PC-3 (cell line): ENCODE data around the gene C22orf15. TPM values are rescaled to one million over a fixed set of nuclear protein-coding genes. Genes with fewer than 3 reads are reported as not detected.

Experiments
- ATAC-seq: fragments of 200-7000 bp; cut with Tn5 transposase; 2 replicates; pipeline ENCODE4 v1.9.1; 2020; ENCODE audit warnings: mild to moderate bottlenecking, moderate library complexity
- BruUV-seq: library from RNA; stranded (reverse); fragments of 400-500 nt; replicated peaks from 2 replicates; lab custom pipeline; 2021; lab: Mats Ljungman, UMichigan
- CTCF ChIA-PET: fragments of 300-600 bp; sonication (Branson Sonifier 250); formaldehyde crosslinking; loops from one replicate; lab custom pipeline; 2022; ENCODE audit warnings: antibody characterized with exemption; lab: Charles Lee
- POLR2A ChIA-PET: fragments of 300-600 bp; sonication (Branson Sonifier 250); formaldehyde crosslinking; loops from one replicate; lab custom pipeline; 2022; ENCODE audit warnings: antibody characterized with exemption; ENCODE audit not compliant: unreplicated experiment; lab: Charles Lee
- DNase-seq: peaks from one replicate; pipeline ENCODE4 v3.0.0-alpha.2; 2015
- H2AFZ ChIP-seq: fragments of 300-600 bp; sonication (generic); 2 replicates; pipeline ENCODE4 v1.6.0; 2016; ENCODE audit warnings: antibody characterized with exemption, low read length
- H3F3A ChIP-seq: fragments of 300-600 bp; sonication (generic); one replicate; pipeline ENCODE4 v1.6.0; 2017; ENCODE audit warnings: antibody characterized with exemption, low read length, control low read depth, mild to moderate bottlenecking; ENCODE audit not compliant: unreplicated experiment
- H3K27ac ChIP-seq: fragments of 300-600 bp; sonication (generic); 2 replicates; pipeline ENCODE4 v1.5.1; 2016; ENCODE audit warnings: mild to moderate bottlenecking, low read length
- H3K27me3 ChIP-seq: fragments of 300-600 bp; sonication (generic); 2 replicates; pipeline ENCODE4 v1.6.1; 2016; ENCODE audit warnings: low read length, mixed read lengths
- H3K36me3 ChIP-seq: fragments of 300-600 bp; sonication (generic); 2 replicates; pipeline ENCODE4 v1.6.1; 2016; ENCODE audit warnings: low read depth, mixed run types, low read length, mixed read lengths
- H3K4me1 ChIP-seq: fragments of 300-600 bp; sonication (generic); 2 replicates; pipeline ENCODE4 v1.5.1; 2016; ENCODE audit warnings: low read length; ENCODE audit not compliant: insufficient read depth
- H3K4me2 ChIP-seq: fragments of 300-600 bp; sonication (generic); 2 replicates; pipeline ENCODE4 v1.6.0; 2016; ENCODE audit warnings: low read length
- H3K4me3 ChIP-seq: fragments of 300-600 bp; sonication (generic); 2 replicates; pipeline ENCODE4 v1.5.1; 2016; ENCODE audit warnings: mild to moderate bottlenecking, low read length, mixed read lengths
- H3K79me2 ChIP-seq: fragments of 300-600 bp; sonication (generic); 2 replicates; pipeline ENCODE4 v1.6.1; 2017; ENCODE audit warnings: low read length, mixed read lengths
- H3K9ac ChIP-seq: fragments of 300-600 bp; sonication (generic); 2 replicates; pipeline ENCODE4 v1.6.0; 2016; ENCODE audit warnings: mild to moderate bottlenecking, low read length
- H3K9me2 ChIP-seq: fragments of 300-600 bp; sonication (generic); replicated peaks from 2 replicates; pipeline ENCODE4 v1.6.1; 2016; ENCODE audit warnings: mixed run types, low read length, mixed read lengths
- H3K9me3 ChIP-seq: fragments of 300-600 bp; sonication (generic); 2 replicates; pipeline ENCODE4 v1.6.1; 2016; ENCODE audit warnings: low read length, mixed read lengths
- H4K20me1 ChIP-seq: fragments of 300-600 bp; sonication (generic); 2 replicates; pipeline ENCODE4 v1.6.1; 2016; ENCODE audit warnings: low read length, mixed read lengths
- EZH2 ChIP-seq: fragments of 300-600 bp; sonication (generic); IDR thresholded peaks from one replicate; pipeline ENCODE4 v1.6.1; 2017; ENCODE audit warnings: antibody characterized with exemption, mild to moderate bottlenecking, low read length; ENCODE audit not compliant: unreplicated experiment
- EZH2phosphoT487 ChIP-seq: fragments of 300-600 bp; sonication (generic); IDR thresholded peaks from 2 replicates; pipeline ENCODE4 v1.6.1; 2018; ENCODE audit warnings: mild to moderate bottlenecking, antibody characterized with exemption, low read length, borderline replicate concordance
- intact Hi-C: fragments of 100-400 bp; cut with micrococcal nuclease; formaldehyde crosslinking; loops from 2 replicates; pipeline ENCODE4 v1.9.0; 2023
- total RNA-seq: library from RNA; depleted of rRNA; stranded (reverse); fragments of >200 nt; gene quantifications from 2 replicates; pipeline ENCODE4 v1.2.3, GENCODE V29; 2014
- TF ChIP-seq, protein P1 (sequence below): fragments of 300-600 bp; sonication (generic); conservative IDR thresholded peaks from 2 replicates; pipeline ENCODE4 v1.5.1; 2017; ENCODE audit warnings: antibody characterized with exemption, low read depth, mild to moderate bottlenecking, low read length

Gene C22orf15
- total RNA-seq, 1 experiment from 2014 or later, result not detected

DNA sequence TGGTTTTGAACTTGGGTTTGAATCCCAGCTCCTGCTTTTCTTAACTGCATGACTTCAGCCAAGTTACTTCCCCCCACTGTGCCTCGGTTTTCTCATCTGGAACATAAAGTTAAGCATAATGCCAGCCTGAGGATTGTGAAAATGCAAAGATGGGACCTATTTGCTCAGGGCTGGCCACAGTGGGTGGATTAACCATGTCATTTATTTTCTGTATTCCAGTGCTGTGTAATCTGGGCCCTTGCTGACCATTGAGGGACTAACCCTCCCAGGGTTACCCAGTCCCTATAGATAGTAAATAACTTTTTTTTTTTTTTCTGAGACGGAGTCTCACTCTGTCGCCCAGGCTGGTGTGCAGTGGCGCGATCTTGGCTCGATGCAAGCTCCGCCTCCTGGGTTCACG is 7.1 kb upstream of the C22orf15 start:
- H3K4me1 ChIP-seq, result peaks cover 5% of the 10 kb centered on the region
- no peak overlapping the region for H2AFZ ChIP-seq
- CTCF ChIA-PET, result no interaction called here
- BruUV-seq, result no TSS peak
- DNase-seq, result no peak
- no peak overlapping the region for H3K27ac ChIP-seq
- H3K79me2 ChIP-seq, result no peaks in the 10 kb centered on the region
- no peaks in the 10 kb centered on the region for H3K9me3 ChIP-seq
- intact Hi-C loops, result no loop called here
- no peak for ATAC-seq
- no peaks in the 10 kb centered on the region for H3K27me3 ChIP-seq
- no peaks in the 10 kb centered on the region for H4K20me1 ChIP-seq
- no peaks in the 10 kb centered on the region for H3K9me2 ChIP-seq
- no peak for TF ChIP-seq EZH2
- TF ChIP-seq, protein P1, sequence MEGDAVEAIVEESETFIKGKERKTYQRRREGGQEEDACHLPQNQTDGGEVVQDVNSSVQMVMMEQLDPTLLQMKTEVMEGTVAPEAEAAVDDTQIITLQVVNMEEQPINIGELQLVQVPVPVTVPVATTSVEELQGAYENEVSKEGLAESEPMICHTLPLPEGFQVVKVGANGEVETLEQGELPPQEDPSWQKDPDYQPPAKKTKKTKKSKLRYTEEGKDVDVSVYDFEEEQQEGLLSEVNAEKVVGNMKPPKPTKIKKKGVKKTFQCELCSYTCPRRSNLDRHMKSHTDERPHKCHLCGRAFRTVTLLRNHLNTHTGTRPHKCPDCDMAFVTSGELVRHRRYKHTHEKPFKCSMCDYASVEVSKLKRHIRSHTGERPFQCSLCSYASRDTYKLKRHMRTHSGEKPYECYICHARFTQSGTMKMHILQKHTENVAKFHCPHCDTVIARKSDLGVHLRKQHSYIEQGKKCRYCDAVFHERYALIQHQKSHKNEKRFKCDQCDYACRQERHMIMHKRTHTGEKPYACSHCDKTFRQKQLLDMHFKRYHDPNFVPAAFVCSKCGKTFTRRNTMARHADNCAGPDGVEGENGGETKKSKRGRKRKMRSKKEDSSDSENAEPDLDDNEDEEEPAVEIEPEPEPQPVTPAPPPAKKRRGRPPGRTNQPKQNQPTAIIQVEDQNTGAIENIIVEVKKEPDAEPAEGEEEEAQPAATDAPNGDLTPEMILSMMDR, result no peak
- no peak for TF ChIP-seq EZH2phosphoT487
- H3K36me3 ChIP-seq, result no peaks in the 10 kb centered on the region
- H3K4me3 ChIP-seq, result no peak overlapping the region
- POLR2A ChIA-PET, result no interaction called here
- no peak overlapping the region for H3K4me2 ChIP-seq
- H3F3A ChIP-seq, result no peaks in the 10 kb centered on the region
- no peak overlapping the region for H3K9ac ChIP-seq

DNA sequence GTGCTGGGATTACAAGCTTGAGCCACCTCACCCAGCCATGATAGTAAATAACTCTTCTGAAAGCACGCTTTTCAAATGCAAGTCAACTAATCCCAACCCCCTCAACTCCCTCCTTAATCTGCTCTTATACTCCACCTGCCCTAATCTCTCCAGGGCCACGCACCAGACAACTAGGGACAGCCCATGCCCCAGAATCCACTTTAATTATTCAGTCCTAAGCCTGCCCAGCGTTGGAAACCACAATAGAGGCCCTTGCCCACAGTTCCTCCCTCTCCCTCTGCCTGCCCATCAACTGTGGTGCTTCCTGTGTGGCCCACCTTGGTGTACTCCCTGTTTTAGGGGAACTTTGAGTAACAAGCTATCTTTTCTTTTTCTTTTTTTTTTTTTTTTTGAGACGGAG is 5.9 kb upstream of the C22orf15 start:
- Histone ChIP-seq H3K9me2 (no peaks in the 10 kb centered on the region), H3K9me3 (no peaks in the 10 kb centered on the region), H3K36me3 (no peaks in the 10 kb centered on the region), H3K4me3 (no peak overlapping the region), H3K9ac (no peak overlapping the region), H3K4me2 (no peak overlapping the region), H4K20me1 (no peaks in the 10 kb centered on the region), H3K79me2 (no peaks in the 10 kb centered on the region), H3K27me3 (no peaks in the 10 kb centered on the region), H3K27ac (no peak overlapping the region), H2AFZ (no peak overlapping the region), H3F3A (no peaks in the 10 kb centered on the region), H3K4me1 (no peaks in the 10 kb centered on the region)
- TF ChIP-seq EZH2phosphoT487, result no peak
- no peak for TF ChIP-seq EZH2
- TF ChIP-seq, protein P1, result no peak
- CTCF ChIA-PET, result no interaction called here
- POLR2A ChIA-PET, result no interaction called here
- intact Hi-C loops, result no loop called here
- no TSS peak for BruUV-seq
- DNase-seq, result no peak
- ATAC-seq, result no peak

DNA sequence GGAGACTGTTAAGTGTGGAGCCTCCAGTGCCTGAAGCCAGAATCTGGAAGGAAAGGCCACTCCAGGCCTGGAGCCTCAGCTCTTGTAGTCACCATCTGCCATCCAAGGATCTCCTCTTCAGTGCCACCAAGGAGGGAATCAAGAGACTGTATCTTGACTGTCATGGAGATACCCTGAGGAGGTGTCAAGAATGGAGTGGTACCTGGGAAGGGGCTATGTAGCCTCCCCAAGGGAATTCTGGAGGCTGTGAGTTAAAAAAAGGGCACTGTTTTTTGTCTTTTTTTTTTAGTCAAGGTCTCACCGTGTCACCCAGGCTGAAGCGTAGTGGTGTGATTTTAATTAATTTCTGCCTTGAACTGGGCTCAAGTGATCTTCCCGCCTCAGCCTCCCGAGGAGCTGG is 3.2 kb upstream of the C22orf15 start:
- Histone ChIP-seq H3K27ac (no peak overlapping the region), H3K9me3 (no peaks in the 10 kb centered on the region), H3K36me3 (no peaks in the 10 kb centered on the region; the same call in 1 of the 2 replicates), H3K27me3 (no peaks in the 10 kb centered on the region), H3K4me3 (no peak overlapping the region), H3K4me2 (no peak overlapping the region), H4K20me1 (no peaks in the 10 kb centered on the region), H3K9me2 (no peaks in the 10 kb centered on the region), H2AFZ (no peak overlapping the region), H3K79me2 (no peaks in the 10 kb centered on the region), H3F3A (no peaks in the 10 kb centered on the region), H3K4me1 (no peaks in the 10 kb centered on the region), H3K9ac (no peak overlapping the region)
- ATAC-seq (no peak), DNase-seq (no peak)
- BruUV-seq, result no TSS peak
- POLR2A ChIA-PET, result no interaction called here
- TF ChIP-seq, protein P1, result no peak
- TF ChIP-seq EZH2phosphoT487 (no peak), EZH2 (no peak)
- intact Hi-C loops, result no loop called here
- CTCF ChIA-PET, result no interaction called here
